GM15510 (cell line): ENCODE data around the gene HIP1.

Experiments used
- POLR2A ChIP-seq: IDR thresholded peaks from 3 replicates; pipeline ENCODE4 v1.6.1; 2011; ENCODE audit warnings: borderline replicate concordance; ENCODE audit not compliant: insufficient read length; ENCODE audit errors: extremely low read depth

The HIP1 gene

GRCh38 chr7:75738975-75739795 is 444 bp upstream of the HIP1 start:
- peak; percentile 69 for TF ChIP-seq POLR2A

GRCh38 chr7:75737856-75738603 is 711 bp downstream of the HIP1 start:
- no peak for TF ChIP-seq POLR2A

GRCh38 chr7:75735581-75736350 is 3.0 kb downstream of the HIP1 start:
- TF ChIP-seq POLR2A: no peak

- no peak for TF ChIP-seq POLR2A
Observed at GRCh38 chr7:75734586-75735458, 3.9 kb downstream of the HIP1 start.

- TF ChIP-seq POLR2A: no peak
Observed at GRCh38 chr7:75732764-75733630, 5.7 kb downstream of the HIP1 start.

GRCh38 chr7:75732016-75732521 is 6.7 kb downstream of the HIP1 start:
- TF ChIP-seq POLR2A: no peak

GRCh38 chr7:75729851-75730274 is 8.9 kb downstream of the HIP1 start:
- TF ChIP-seq POLR2A: no peak

GRCh38 chr7:75727881-75728593 is 10.7 kb downstream of the HIP1 start:
- TF ChIP-seq POLR2A: no peak

GRCh38 chr7:75725306-75725705 is 13.4 kb downstream of the HIP1 start:
- TF ChIP-seq POLR2A: no peak

GRCh38 chr7:75723444-75723843 is 15.3 kb downstream of the HIP1 start:
- no peak for TF ChIP-seq POLR2A

- TF ChIP-seq POLR2A: no peak
Observed at GRCh38 chr7:75722373-75722772, 16.4 kb downstream of the HIP1 start.

- TF ChIP-seq POLR2A: no peak
Observed at GRCh38 chr7:75721426-75721825, 17.3 kb downstream of the HIP1 start.

GRCh38 chr7:75719626-75720025 is 19.1 kb downstream of the HIP1 start:
- TF ChIP-seq POLR2A: no peak

- TF ChIP-seq POLR2A: no peak
Observed at GRCh38 chr7:75718390-75719031, 20.2 kb downstream of the HIP1 start.
